ENCODE data around the gene CARM1.
A peak's percentile ranks its signal among the peaks of the same experiment; 100 is the strongest.
"Not testable (repeated sequence)": the region's sequence is repeated elsewhere in the genome, so short reads cannot be mapped to it uniquely, and the experiment has no call there.

The CARM1 gene

GRCh38 chr19:10871711-10872545 is 575 bp downstream of the CARM1 start:
- Histone ChIP-seq H3K4me3 (peak overlapping the region; percentile 69 to 97 (median 85)), H3K27ac (peak overlapping the region; percentile 66 to 96 (median 92))

GRCh38 chr19:10872546-10873107 is 1.3 kb downstream of the CARM1 start:
- peak overlapping the region; percentile 69 to 97 (median 85) for H3K4me3 ChIP-seq
- H3K27ac ChIP-seq: peak overlapping the region in 20 of 21 experiments; percentile 70 to 96 (median 92)

GRCh38 chr19:10874024-10874423 is 2.7 kb downstream of the CARM1 start:
- no peak overlapping the region for H3K27ac ChIP-seq

GRCh38 chr19:10876459-10877240 is 5.3 kb downstream of the CARM1 start:
- peak overlapping the region in 16 of 21 experiments; percentile 9 to 78 (median 40) for H3K27ac ChIP-seq
- H3K4me3 ChIP-seq: no peak overlapping the region

More at GRCh38 chr19:10874024-10874423, 2.7 kb downstream of the CARM1 start:
- no peak overlapping the region for H3K4me3 ChIP-seq

GRCh38 chr19:10877608-10878007 is 6.3 kb downstream of the CARM1 start:
- H3K4me3 ChIP-seq: not testable (repeated sequence)
- peak overlapping the region in 12 of 21 experiments; percentile 7 to 78 (median 45) for H3K27ac ChIP-seq

GRCh38 chr19:10878253-10878652 is 6.9 kb downstream of the CARM1 start:
- no peak overlapping the region for H3K4me3 ChIP-seq
- H3K27ac ChIP-seq: peak overlapping the region in 10 of 21 experiments; percentile 7 to 78 (median 45)

- Histone ChIP-seq H3K27ac (no peak overlapping the region), H3K4me3 (no peak overlapping the region)
Measured at GRCh38 chr19:10881403-10882107, 10.2 kb downstream of the CARM1 start.

- no peak overlapping the region for H3K27ac ChIP-seq
Measured at GRCh38 chr19:10882108-10882457, 10.7 kb downstream of the CARM1 start.

GRCh38 chr19:10884274-10884673 is 12.9 kb downstream of the CARM1 start:
- no peak overlapping the region for H3K4me3 ChIP-seq
- peak overlapping the region in 3 of 21 experiments; percentile 0 to 52 (median 13) for H3K27ac ChIP-seq

More at GRCh38 chr19:10882108-10882457, 10.7 kb downstream of the CARM1 start:
- H3K4me3 ChIP-seq: no peak overlapping the region

- Histone ChIP-seq H3K27ac (peak overlapping the region in 4 of 21 experiments; percentile 0 to 52 (median 27)), H3K4me3 (no peak overlapping the region)
Measured at GRCh38 chr19:10885201-10886169, 14.1 kb downstream of the CARM1 start.

GRCh38 chr19:10887616-10888367 is 16.4 kb downstream of the CARM1 start:
- Histone ChIP-seq H3K27ac (peak overlapping the region in 6 of 21 experiments; percentile 21 to 35 (median 25)), H3K4me3 (no peak overlapping the region)

- H3K27ac ChIP-seq: peak overlapping the region in 5 of 21 experiments; percentile 21 to 34 (median 25)
- H3K4me3 ChIP-seq: no peak overlapping the region
Measured at GRCh38 chr19:10888421-10888866, 17.1 kb downstream of the CARM1 start.

GRCh38 chr19:10889880-10890279 is 18.5 kb downstream of the CARM1 start:
- no peak overlapping the region for H3K27ac ChIP-seq
- no peak overlapping the region for H3K4me3 ChIP-seq

- Histone ChIP-seq H3K4me3 (no peak overlapping the region), H3K27ac (peak overlapping the region in 19 of 21 experiments; percentile 31 to 82 (median 75))
Measured at GRCh38 chr19:10891405-10892086, 20.2 kb downstream of the CARM1 start.

GRCh38 chr19:10892256-10892655 is 20.9 kb downstream of the CARM1 start:
- Histone ChIP-seq H3K27ac (peak overlapping the region in 11 of 21 experiments; percentile 31 to 70 (median 57)), H3K4me3 (no peak overlapping the region)

GRCh38 chr19:10894911-10895213 is 23.5 kb downstream of the CARM1 start:
- H3K4me3 ChIP-seq: no peak overlapping the region
- H3K27ac ChIP-seq: no peak overlapping the region

GRCh38 chr19:10895363-10895762 is 24.0 kb downstream of the CARM1 start:
- Histone ChIP-seq H3K27ac (no peak overlapping the region), H3K4me3 (no peak overlapping the region)
